ENCODE results near the gene CKAP2L. TPM values are rescaled to one million over a fixed set of nuclear protein-coding genes. Genes with fewer than 3 reads are reported as not detected.

Gene CKAP2L
- total RNA-seq, 1 donor from 2014 or later = 11.5 TPM

GRCh38 chr2:112811276-112811831 lies 46.9 kb upstream of the CKAP2L start:
- peaks cover 11% of the 10 kb centered on the region for H3K4me1 Mint-ChIP-seq (ENCODE audit: low read depth)
- peaks cover 10% of the 10 kb centered on the region for H3K9me3 Mint-ChIP-seq (ENCODE audit: low read depth)
- H3K4me3 Mint-ChIP-seq (ENCODE audit: low read depth) = no peak overlapping the region
- H3K27ac Mint-ChIP-seq = no peak overlapping the region
- DNase-seq (ENCODE audit: low spot score, unreplicated experiment) = no peak
- peaks cover 53% of the 10 kb centered on the region for H3K27me3 Mint-ChIP-seq
- TF ChIP-seq CTCF (IDR thresholded peaks at IDR 0.05; ENCODE audit: unreplicated experiment) = no peak
- peaks cover 4% of the 10 kb centered on the region for H3K36me3 Mint-ChIP-seq (ENCODE audit: insufficient read depth)

- H3K4me1 Mint-ChIP-seq (ENCODE audit: low read depth) = peaks cover 12% of the 10 kb centered on the region
- no peak for TF ChIP-seq CTCF (IDR thresholded peaks at IDR 0.05; ENCODE audit: unreplicated experiment)
- H3K4me3 Mint-ChIP-seq (ENCODE audit: low read depth) = no peak overlapping the region
- peaks cover 10% of the 10 kb centered on the region for H3K9me3 Mint-ChIP-seq (ENCODE audit: low read depth)
- no peak overlapping the region for H3K27ac Mint-ChIP-seq
- H3K36me3 Mint-ChIP-seq (ENCODE audit: insufficient read depth) = peaks cover 4% of the 10 kb centered on the region
- H3K27me3 Mint-ChIP-seq = peaks cover 51% of the 10 kb centered on the region
- DNase-seq (ENCODE audit: low spot score, unreplicated experiment) = no peak
These were observed 44.7 kb upstream of the CKAP2L start for GRCh38 chr2:112809112-112809511.

- Mint-ChIP-seq H3K4me3 (ENCODE audit: low read depth) (no peak overlapping the region), H3K27ac (no peak overlapping the region), H3K4me1 (ENCODE audit: low read depth) (peaks cover 9% of the 10 kb centered on the region), H3K36me3 (ENCODE audit: insufficient read depth) (peaks cover 4% of the 10 kb centered on the region), H3K27me3 (peaks cover 33% of the 10 kb centered on the region), H3K9me3 (ENCODE audit: low read depth) (peaks cover 10% of the 10 kb centered on the region)
- DNase-seq (ENCODE audit: low spot score, unreplicated experiment) = no peak
- no peak for TF ChIP-seq CTCF (IDR thresholded peaks at IDR 0.05; ENCODE audit: unreplicated experiment)
These were observed 42.9 kb upstream of the CKAP2L start for GRCh38 chr2:112807233-112807807.

GRCh38 chr2:112805542-112805941 lies 41.1 kb upstream of the CKAP2L start:
- peaks cover 4% of the 10 kb centered on the region for H3K36me3 Mint-ChIP-seq (ENCODE audit: insufficient read depth)
- H3K27me3 Mint-ChIP-seq = peaks cover 20% of the 10 kb centered on the region
- no peak overlapping the region for H3K4me3 Mint-ChIP-seq (ENCODE audit: low read depth)
- peaks cover 9% of the 10 kb centered on the region for H3K4me1 Mint-ChIP-seq (ENCODE audit: low read depth)
- no peak overlapping the region for H3K27ac Mint-ChIP-seq
- no peak for TF ChIP-seq CTCF (IDR thresholded peaks at IDR 0.05; ENCODE audit: unreplicated experiment)
- peaks cover 10% of the 10 kb centered on the region for H3K9me3 Mint-ChIP-seq (ENCODE audit: low read depth)
- DNase-seq (ENCODE audit: low spot score, unreplicated experiment) = no peak

- H3K36me3 Mint-ChIP-seq (ENCODE audit: insufficient read depth) = peaks cover 4% of the 10 kb centered on the region
- no peak for DNase-seq (ENCODE audit: low spot score, unreplicated experiment)
- H3K27ac Mint-ChIP-seq = no peak overlapping the region
- peaks cover 15% of the 10 kb centered on the region for H3K27me3 Mint-ChIP-seq
- H3K4me1 Mint-ChIP-seq (ENCODE audit: low read depth) = peaks cover 6% of the 10 kb centered on the region
- H3K4me3 Mint-ChIP-seq (ENCODE audit: low read depth) = no peak overlapping the region
- no peak for TF ChIP-seq CTCF (IDR thresholded peaks at IDR 0.05; ENCODE audit: unreplicated experiment)
- peaks cover 10% of the 10 kb centered on the region for H3K9me3 Mint-ChIP-seq (ENCODE audit: low read depth)
These were observed 39.5 kb upstream of the CKAP2L start for GRCh38 chr2:112803691-112804521.

Measured in progenitor cell of endocrine pancreas (in vitro differentiated cells).